VCaP (cell line): ENCODE results near the gene FREM1.

Experiments used
- H3K27ac ChIP-seq: fragments of 450-650 bp; 2 replicates; pipeline ENCODE4 v1.5.1; 2017
- CTCF ChIP-seq: fragments of 450-650 bp; conservative IDR thresholded peaks from 2 replicates; pipeline ENCODE4 v1.5.1; 2017; ENCODE audit warnings: mild to moderate bottlenecking, moderate library complexity

The FREM1 gene

GRCh38 chr9:14733133-14733532 lies 177.1 kb downstream of the FREM1 start:
- no peak for TF ChIP-seq CTCF
- H3K27ac ChIP-seq, result no peak overlapping the region

- TF ChIP-seq CTCF, result no peak
- H3K27ac ChIP-seq, result no peak overlapping the region
These were observed 178.8 kb downstream of the FREM1 start for GRCh38 chr9:14731294-14731981.

- H3K27ac ChIP-seq, result no peak overlapping the region
- TF ChIP-seq CTCF, result no peak
These were observed 179.7 kb downstream of the FREM1 start for GRCh38 chr9:14730461-14730898.

GRCh38 chr9:14723301-14723700 lies 186.9 kb downstream of the FREM1 start:
- TF ChIP-seq CTCF, result no peak
- no peak overlapping the region for H3K27ac ChIP-seq

GRCh38 chr9:14722391-14723035 lies 187.7 kb downstream of the FREM1 start, which contains the start of gene CER1:
CER1 (minus strand) TSS chr9:14722733; CDS start chr9:14722672, 61 bp downstream.
- no peak within 1 kb of the TSS for H3K27ac ChIP-seq
- no peak for TF ChIP-seq CTCF

GRCh38 chr9:14719231-14719923 lies 190.9 kb downstream of the FREM1 start:
- H3K27ac ChIP-seq, result no peak overlapping the region
- TF ChIP-seq CTCF, result no peak

GRCh38 chr9:14715102-14715501 lies 195.1 kb downstream of the FREM1 start:
- TF ChIP-seq CTCF, result no peak
- H3K27ac ChIP-seq, result no peak overlapping the region
